Measurements from ENCODE around the gene KCNJ2. TPM values are rescaled to one million over a fixed set of nuclear protein-coding genes. Genes with fewer than 3 reads are reported as not detected.

KCNJ2 gene
- total RNA-seq, 1 donor from 2014 or later: 1.1 TPM

DNA sequence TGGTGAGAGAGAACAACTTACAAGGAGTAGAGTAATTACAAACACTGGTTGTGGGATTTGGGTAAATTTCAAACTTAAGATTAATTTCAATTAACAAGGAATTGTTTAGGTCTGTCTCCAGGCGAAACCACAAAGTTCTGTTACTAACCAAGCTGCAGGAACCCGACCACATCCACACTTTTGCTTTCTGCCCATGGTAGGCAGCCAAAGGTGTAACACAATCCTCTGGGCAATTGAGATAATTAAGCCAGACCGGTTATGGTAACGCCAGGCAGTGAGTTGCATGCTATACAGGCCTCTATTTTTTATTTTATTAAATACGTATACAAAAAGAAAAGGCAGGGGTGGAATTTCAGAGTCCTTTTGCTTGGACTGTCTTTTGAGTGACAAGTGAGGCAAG is 12.0 kb downstream of the KCNJ2 start:
- peaks cover 3% of the 10 kb centered on the region for H3K36me3 Mint-ChIP-seq

GRCh38 chr17:70181866-70182265 is 12.5 kb downstream of the KCNJ2 start:
- Histone ChIP-seq H3K4me2 (no peak overlapping the region), H3K9ac (no peak overlapping the region), H3K4me3 (no peak overlapping the region), H2AFZ (replicated peaks) (no peak overlapping the region), H3K36me3 (no peaks in the 10 kb centered on the region), H3K4me1 (no peaks in the 10 kb centered on the region), H3K79me2 (ENCODE audit: low read depth) (no peaks in the 10 kb centered on the region), H3K27ac (no peak overlapping the region), H3F3A (ENCODE audit: low read depth) (no peaks in the 10 kb centered on the region), H4K20me1 (ENCODE audit: low read depth) (no peaks in the 10 kb centered on the region), H3K9me3 (ENCODE audit: low read depth) (no peaks in the 10 kb centered on the region), H3K27me3 (no peaks in the 10 kb centered on the region)
- peaks cover 3% of the 10 kb centered on the region for H3K36me3 Mint-ChIP-seq
- no peak for DNase-seq (ENCODE audit: low spot score)
- no peaks in the 10 kb centered on the region for H3K27me3 Mint-ChIP-seq (ENCODE audit: insufficient read depth, low read depth)
- peaks cover 2% of the 10 kb centered on the region for H3K4me1 Mint-ChIP-seq
- no peak overlapping the region for H3K27ac Mint-ChIP-seq
- H3K4me3 Mint-ChIP-seq: no peak overlapping the region
- no peaks in the 10 kb centered on the region for H3K9me3 Mint-ChIP-seq
- TF ChIP-seq EZH2phosphoT487 (IDR thresholded peaks at IDR 0.05): no peak
- TF ChIP-seq, protein P1, sequence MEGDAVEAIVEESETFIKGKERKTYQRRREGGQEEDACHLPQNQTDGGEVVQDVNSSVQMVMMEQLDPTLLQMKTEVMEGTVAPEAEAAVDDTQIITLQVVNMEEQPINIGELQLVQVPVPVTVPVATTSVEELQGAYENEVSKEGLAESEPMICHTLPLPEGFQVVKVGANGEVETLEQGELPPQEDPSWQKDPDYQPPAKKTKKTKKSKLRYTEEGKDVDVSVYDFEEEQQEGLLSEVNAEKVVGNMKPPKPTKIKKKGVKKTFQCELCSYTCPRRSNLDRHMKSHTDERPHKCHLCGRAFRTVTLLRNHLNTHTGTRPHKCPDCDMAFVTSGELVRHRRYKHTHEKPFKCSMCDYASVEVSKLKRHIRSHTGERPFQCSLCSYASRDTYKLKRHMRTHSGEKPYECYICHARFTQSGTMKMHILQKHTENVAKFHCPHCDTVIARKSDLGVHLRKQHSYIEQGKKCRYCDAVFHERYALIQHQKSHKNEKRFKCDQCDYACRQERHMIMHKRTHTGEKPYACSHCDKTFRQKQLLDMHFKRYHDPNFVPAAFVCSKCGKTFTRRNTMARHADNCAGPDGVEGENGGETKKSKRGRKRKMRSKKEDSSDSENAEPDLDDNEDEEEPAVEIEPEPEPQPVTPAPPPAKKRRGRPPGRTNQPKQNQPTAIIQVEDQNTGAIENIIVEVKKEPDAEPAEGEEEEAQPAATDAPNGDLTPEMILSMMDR (IDR thresholded peaks at IDR 0.05): no peak
- TF ChIP-seq EZH2 (IDR thresholded peaks at IDR 0.05): no peak

More for the DNA sequence above, 12.0 kb downstream of the KCNJ2 start:
- Histone ChIP-seq H3K9me3 (ENCODE audit: low read depth) (no peaks in the 10 kb centered on the region), H4K20me1 (ENCODE audit: low read depth) (no peaks in the 10 kb centered on the region), H3K36me3 (no peaks in the 10 kb centered on the region), H3K27me3 (no peaks in the 10 kb centered on the region), H3K4me2 (no peak overlapping the region), H3K79me2 (ENCODE audit: low read depth) (no peaks in the 10 kb centered on the region), H3K4me1 (no peaks in the 10 kb centered on the region), H3K27ac (no peak overlapping the region), H3F3A (ENCODE audit: low read depth) (no peaks in the 10 kb centered on the region), H3K9ac (no peak overlapping the region), H2AFZ (replicated peaks) (no peak overlapping the region), H3K4me3 (no peak overlapping the region)
- Mint-ChIP-seq H3K27me3 (ENCODE audit: insufficient read depth, low read depth) (no peaks in the 10 kb centered on the region), H3K9me3 (no peaks in the 10 kb centered on the region), H3K4me3 (no peak overlapping the region), H3K27ac (no peak overlapping the region), H3K4me1 (peaks cover 2% of the 10 kb centered on the region)
- DNase-seq (ENCODE audit: low spot score): no peak
- TF ChIP-seq EZH2phosphoT487 (IDR thresholded peaks at IDR 0.05) (no peak), EZH2 (IDR thresholded peaks at IDR 0.05) (no peak)
- TF ChIP-seq, protein P1 (IDR thresholded peaks at IDR 0.05): no peak

GRCh38 chr17:70183508-70183907 is 14.2 kb downstream of the KCNJ2 start:
- H3K79me2 ChIP-seq (ENCODE audit: low read depth): no peaks in the 10 kb centered on the region
- no peak overlapping the region for H3K9ac ChIP-seq
- Mint-ChIP-seq H3K27ac (no peak overlapping the region), H3K4me1 (peaks cover 2% of the 10 kb centered on the region), H3K27me3 (ENCODE audit: insufficient read depth, low read depth) (no peaks in the 10 kb centered on the region), H3K4me3 (no peak overlapping the region), H3K9me3 (no peaks in the 10 kb centered on the region), H3K36me3 (no peaks in the 10 kb centered on the region)
- no peak overlapping the region for H2AFZ ChIP-seq (replicated peaks)
- no peaks in the 10 kb centered on the region for H3F3A ChIP-seq (ENCODE audit: low read depth)
- TF ChIP-seq EZH2 (IDR thresholded peaks at IDR 0.05): no peak
- no peaks in the 10 kb centered on the region for H4K20me1 ChIP-seq (ENCODE audit: low read depth)
- no peak overlapping the region for H3K4me2 ChIP-seq
- H3K4me3 ChIP-seq: no peak overlapping the region
- DNase-seq (ENCODE audit: low spot score): no peak
- H3K9me3 ChIP-seq (ENCODE audit: low read depth): no peaks in the 10 kb centered on the region
- no peak overlapping the region for H3K27ac ChIP-seq
- no peaks in the 10 kb centered on the region for H3K4me1 ChIP-seq
- H3K27me3 ChIP-seq: no peaks in the 10 kb centered on the region
- H3K36me3 ChIP-seq: no peaks in the 10 kb centered on the region

GRCh38 chr17:70184207-70184606 is 14.9 kb downstream of the KCNJ2 start:
- TF ChIP-seq, protein P1 (IDR thresholded peaks at IDR 0.05): no peak
- TF ChIP-seq EZH2 (IDR thresholded peaks at IDR 0.05) (no peak), EZH2phosphoT487 (IDR thresholded peaks at IDR 0.05) (no peak)
- Mint-ChIP-seq H3K4me1 (peaks cover 2% of the 10 kb centered on the region), H3K27ac (no peak overlapping the region), H3K4me3 (no peak overlapping the region), H3K27me3 (ENCODE audit: insufficient read depth, low read depth) (no peaks in the 10 kb centered on the region), H3K36me3 (no peaks in the 10 kb centered on the region), H3K9me3 (no peaks in the 10 kb centered on the region)
- H3K36me3 ChIP-seq: no peaks in the 10 kb centered on the region
- no peaks in the 10 kb centered on the region for H4K20me1 ChIP-seq (ENCODE audit: low read depth)
- no peaks in the 10 kb centered on the region for H3K27me3 ChIP-seq
- no peaks in the 10 kb centered on the region for H3K4me1 ChIP-seq
- no peak overlapping the region for H3K27ac ChIP-seq
- no peak overlapping the region for H3K4me3 ChIP-seq
- H3F3A ChIP-seq (ENCODE audit: low read depth): no peaks in the 10 kb centered on the region
- no peak overlapping the region for H2AFZ ChIP-seq (replicated peaks)
- H3K9ac ChIP-seq: no peak overlapping the region
- no peak for DNase-seq (ENCODE audit: low spot score)
- no peak overlapping the region for H3K4me2 ChIP-seq
- no peaks in the 10 kb centered on the region for H3K9me3 ChIP-seq (ENCODE audit: low read depth)
- H3K79me2 ChIP-seq (ENCODE audit: low read depth): no peaks in the 10 kb centered on the region

All from neural progenitor cell (in vitro differentiated cells).